Activated B cell treated with CpG ODN at 0.5 μM for 24 hours (primary cell): Measurements from ENCODE around the gene CLCA4. TPM values are rescaled to one million over a fixed set of nuclear protein-coding genes. Genes with fewer than 3 reads are reported as not detected.

Experiments
- ATAC-seq: fragments of 200-7000 bp; cut with Tn5 transposase; one replicate; pipeline ENCODE4 v1.10.0; 2021; ENCODE audit warnings: low read depth, mild to moderate bottlenecking, moderate library complexity
- CTCF ChIA-PET: fragments of 350-600 bp; sonication (Branson Sonifier 250); formaldehyde crosslinking; loops from one replicate; lab custom pipeline; 2021; ENCODE audit warnings: antibody characterized with exemption; lab: Charles Lee
- POLR2A ChIA-PET: fragments of 350-600 bp; sonication (Branson Sonifier 250); formaldehyde crosslinking; loops from one replicate; lab custom pipeline; 2021; ENCODE audit warnings: antibody characterized with exemption; lab: Charles Lee
- DNase-seq: peaks from one replicate; pipeline ENCODE4 v3.0.0; 2022
- H3K27ac Mint-ChIP-seq: one replicate; pipeline ENCODE4 v1.8.0; 2020; ENCODE audit warnings: mixed read lengths
- H3K27me3 Mint-ChIP-seq: one replicate; pipeline ENCODE4 v1.8.0; 2021; ENCODE audit warnings: mixed read lengths
- H3K36me3 Mint-ChIP-seq: one replicate; pipeline ENCODE4 v1.8.0; 2021; ENCODE audit warnings: low read depth, mixed read lengths
- H3K4me1 Mint-ChIP-seq: one replicate; pipeline ENCODE4 v1.8.0; 2021; ENCODE audit warnings: mixed read lengths
- H3K4me3 Mint-ChIP-seq: one replicate; pipeline ENCODE4 v1.8.0; 2020; ENCODE audit warnings: mild to moderate bottlenecking, mixed read lengths
- H3K9me3 Mint-ChIP-seq: one replicate; pipeline ENCODE4 v1.8.0; 2020; ENCODE audit warnings: mixed read lengths
- CTCF ChIP-seq: fragments of 200-600 bp; IDR thresholded peaks from one replicate; pipeline ENCODE4 v1.8.0; 2022; ENCODE audit warnings: antibody characterized with exemption, mild to moderate bottlenecking
- intact Hi-C: fragments of 100-400 bp; cut with micrococcal nuclease; formaldehyde crosslinking; loops from one replicate; pipeline ENCODE4 v1.15.1; 2024
- total RNA-seq: library from RNA; stranded (reverse); gene quantifications from 2 replicates; pipeline ENCODE4 v1.2.3, GENCODE V29; 2022

CLCA4 gene
- total RNA-seq, 1 donor from 2014 or later: not detected

DNA sequence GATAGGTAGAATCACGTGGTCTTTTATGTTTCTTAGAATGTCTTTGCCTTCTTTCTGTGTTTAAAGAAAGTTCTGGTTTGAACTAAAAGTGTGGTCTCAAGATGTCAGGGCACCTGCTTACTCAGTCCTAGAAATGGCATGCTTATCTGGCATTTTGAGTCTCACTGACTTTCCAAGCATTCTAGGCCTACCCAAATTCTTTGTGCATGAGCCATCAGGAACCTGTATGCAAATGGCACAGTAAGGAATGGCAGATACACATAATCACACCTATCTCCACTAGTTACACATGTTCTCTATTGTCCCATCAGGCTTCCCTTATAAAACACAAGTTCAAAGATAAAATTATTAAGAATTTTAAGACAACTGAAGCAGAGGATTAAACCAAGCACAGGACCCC, 29.5 kb upstream of the CLCA4 start:
- no peak overlapping the region for H3K4me3 Mint-ChIP-seq
- ChIA-PET CTCF (interaction anchor here (1.4 to 2.2 kb wide), 2 partner anchors 8 to 12 kb away, joined by 3 to 7 read pairs; no protein-coding TSS in a partner anchor), POLR2A (no interaction called here)
- H3K27me3 Mint-ChIP-seq: no peaks in the 10 kb centered on the region
- TF ChIP-seq CTCF: no peak
- H3K27ac Mint-ChIP-seq: no peak overlapping the region
- intact Hi-C loops: loop anchor here (5.0 kb wide), 1 partner anchor 170 kb away; no protein-coding TSS in a partner anchor
- H3K36me3 Mint-ChIP-seq: no peaks in the 10 kb centered on the region
- DNase-seq (no peak), ATAC-seq (no peak)
- no peaks in the 10 kb centered on the region for H3K4me1 Mint-ChIP-seq
- no peaks in the 10 kb centered on the region for H3K9me3 Mint-ChIP-seq

DNA sequence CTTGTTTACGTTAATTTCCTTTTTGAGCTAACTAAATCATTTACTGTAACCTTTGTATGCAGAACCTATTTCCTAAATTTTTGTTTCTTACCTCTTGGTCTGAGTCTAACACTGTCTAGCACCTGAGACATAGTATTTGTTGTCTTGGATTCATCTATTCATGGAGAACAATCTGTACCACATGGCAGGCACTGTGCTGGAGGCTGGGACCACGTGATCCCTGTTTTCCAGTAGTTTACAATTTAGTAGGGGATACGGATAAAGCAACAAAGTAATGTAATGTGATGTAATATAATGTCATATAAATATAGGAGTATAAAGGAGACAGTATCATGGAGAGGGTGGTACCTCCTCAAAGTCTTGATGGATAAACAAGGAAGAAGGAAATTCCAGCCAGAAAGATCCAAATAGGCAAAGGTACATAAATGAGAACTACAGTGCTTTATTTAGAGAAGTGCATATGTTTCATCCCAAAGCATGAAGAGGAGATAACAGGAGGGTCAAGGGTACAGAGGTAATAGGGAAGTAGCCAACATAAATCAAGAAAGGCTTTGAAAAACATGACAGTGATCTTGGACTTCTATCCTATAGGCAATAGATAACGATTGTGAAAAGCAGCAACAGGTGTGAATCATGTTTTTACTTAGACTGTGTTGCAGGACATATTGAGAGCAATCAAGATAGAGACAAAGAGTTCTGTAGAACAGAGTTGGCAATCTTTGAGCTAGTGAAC, 25.9 kb upstream of the CLCA4 start:
- H3K36me3 Mint-ChIP-seq: no peaks in the 10 kb centered on the region
- ATAC-seq (no peak), DNase-seq (no peak)
- no peaks in the 10 kb centered on the region for H3K4me1 Mint-ChIP-seq
- H3K9me3 Mint-ChIP-seq: no peaks in the 10 kb centered on the region
- TF ChIP-seq CTCF: no peak
- no peak overlapping the region for H3K27ac Mint-ChIP-seq
- intact Hi-C loops: no loop called here
- ChIA-PET CTCF (no interaction called here), POLR2A (no interaction called here)
- no peak overlapping the region for H3K4me3 Mint-ChIP-seq
- H3K27me3 Mint-ChIP-seq: no peaks in the 10 kb centered on the region

GRCh38 chr1:86521522-86521891, 25.4 kb upstream of the CLCA4 start:
- Mint-ChIP-seq H3K36me3 (no peaks in the 10 kb centered on the region), H3K9me3 (no peaks in the 10 kb centered on the region), H3K27me3 (no peaks in the 10 kb centered on the region), H3K27ac (no peak overlapping the region), H3K4me1 (no peaks in the 10 kb centered on the region), H3K4me3 (no peak overlapping the region)
- ATAC-seq: no peak
- TF ChIP-seq CTCF: no peak
- ChIA-PET CTCF (no interaction called here), POLR2A (no interaction called here)
- intact Hi-C loops: no loop called here
- DNase-seq: no peak

DNA sequence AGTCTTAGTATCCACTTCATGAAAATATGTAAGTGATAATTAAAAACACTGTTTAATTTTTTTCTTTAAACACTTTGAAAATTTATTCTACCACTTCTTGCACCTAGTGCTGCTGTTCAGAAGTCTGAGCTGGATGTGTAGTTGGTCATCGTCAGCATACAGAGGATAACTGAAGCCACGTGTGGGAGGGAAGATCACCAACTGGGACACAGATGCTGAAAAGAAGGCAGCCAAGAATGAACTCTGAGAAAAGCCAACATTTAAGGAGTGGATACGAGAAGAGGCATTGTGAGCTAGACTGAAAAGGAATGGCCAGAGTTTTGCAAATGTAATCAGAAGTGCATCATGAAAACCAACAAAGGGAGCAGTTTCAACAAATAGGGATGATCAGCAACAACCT, 24.6 kb upstream of the CLCA4 start:
- Mint-ChIP-seq H3K4me1 (no peaks in the 10 kb centered on the region), H3K9me3 (no peaks in the 10 kb centered on the region), H3K36me3 (no peaks in the 10 kb centered on the region), H3K27me3 (no peaks in the 10 kb centered on the region), H3K27ac (no peak overlapping the region), H3K4me3 (no peak overlapping the region)
- no peak for ATAC-seq
- DNase-seq: no peak
- TF ChIP-seq CTCF: no peak
- POLR2A ChIA-PET: no interaction called here
- CTCF ChIA-PET: no interaction called here
- intact Hi-C loops: no loop called here

GRCh38 chr1:86523670-86524354, 23.1 kb upstream of the CLCA4 start:
- TF ChIP-seq CTCF: no peak
- DNase-seq: no peak
- Mint-ChIP-seq H3K27ac (no peak overlapping the region), H3K27me3 (no peaks in the 10 kb centered on the region), H3K4me1 (no peaks in the 10 kb centered on the region), H3K9me3 (no peaks in the 10 kb centered on the region), H3K36me3 (no peaks in the 10 kb centered on the region), H3K4me3 (no peak overlapping the region)
- no peak for ATAC-seq
- ChIA-PET CTCF (no interaction called here), POLR2A (no interaction called here)
- intact Hi-C loops: no loop called here
